ENCODE measurements around the gene TMEM50A.
"Not testable (repeated sequence)": the region's sequence is repeated elsewhere in the genome, so short reads cannot be mapped to it uniquely, and the experiment has no call there.

TMEM50A gene

DNA sequence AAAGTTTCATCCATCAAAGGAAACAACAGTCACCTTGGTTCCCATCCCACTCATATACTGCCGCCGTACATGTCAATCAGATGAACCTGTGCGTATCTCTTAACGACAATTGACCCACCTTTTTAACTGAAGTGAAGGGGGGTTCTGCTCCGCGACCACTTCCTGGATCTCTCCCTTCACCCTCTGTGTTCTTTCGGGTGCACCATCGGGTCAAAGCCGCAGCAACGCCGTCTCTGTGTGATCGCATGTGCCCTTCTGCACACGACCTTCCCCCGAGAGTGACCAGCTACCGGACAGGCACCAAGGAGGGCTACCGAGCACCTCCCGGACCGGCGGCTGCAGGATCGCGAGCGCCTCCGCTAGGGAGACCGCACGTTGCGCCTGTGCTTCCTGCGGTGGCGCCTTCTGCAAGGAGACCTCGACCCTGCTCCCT lies 1.2 kb upstream of the TMEM50A start:
- DNase-seq (ENCODE audit: low read depth): not testable (repeated sequence)

DNA sequence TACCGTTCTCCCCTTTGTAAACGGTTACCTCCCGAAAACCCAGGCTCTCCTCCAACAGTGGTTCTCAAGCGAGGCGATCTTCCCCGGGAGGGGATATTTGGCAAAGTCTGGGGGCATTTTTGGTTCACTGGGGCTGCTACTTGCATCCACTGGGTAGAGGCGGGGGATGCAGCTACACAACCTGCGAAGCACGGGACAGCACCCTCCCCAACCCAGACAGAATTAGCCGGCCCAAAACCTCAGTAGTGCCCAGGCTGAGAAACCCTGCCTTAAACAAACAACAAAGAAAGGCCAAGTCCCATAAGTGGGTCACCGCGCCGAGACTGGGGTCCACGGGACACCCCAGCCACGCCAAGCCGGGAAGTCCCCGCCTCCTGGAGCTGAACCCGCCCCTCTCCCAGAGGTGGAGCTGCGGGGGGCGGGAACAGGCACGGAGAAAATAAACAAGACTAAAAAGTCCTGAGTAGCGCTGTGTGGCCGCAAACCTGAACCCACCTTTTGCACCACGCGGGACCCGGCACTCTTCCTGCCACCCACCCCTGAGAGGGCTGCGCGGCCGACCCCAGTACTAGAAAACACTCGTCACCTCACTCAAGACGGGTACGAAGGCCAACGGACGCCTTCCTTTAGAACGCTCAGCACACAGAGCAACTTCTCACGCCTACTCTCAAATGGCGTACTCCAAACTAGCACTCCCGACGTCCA lies 499 bp upstream of the TMEM50A start:
- not testable (repeated sequence) for DNase-seq (ENCODE audit: low read depth)

DNA sequence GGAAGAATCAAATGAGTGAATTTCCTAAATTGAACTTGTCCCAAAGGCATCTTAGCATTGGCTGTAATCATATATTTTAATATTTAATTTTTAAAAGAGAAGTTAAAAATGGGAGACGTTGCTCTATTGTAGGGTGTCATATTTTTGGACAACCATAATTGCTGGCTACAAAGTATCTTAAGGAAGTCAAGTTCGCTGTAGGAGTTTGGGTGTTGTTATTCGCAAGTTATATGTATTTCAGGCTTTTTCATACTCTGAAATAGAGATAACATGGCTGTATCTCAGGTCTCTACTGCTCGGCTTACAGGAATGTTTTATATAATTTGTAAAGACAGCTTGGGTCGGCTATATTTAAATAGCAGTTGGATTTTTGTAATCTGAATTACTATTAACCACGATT lies 852 bp downstream of the TMEM50A start:
- no peak for DNase-seq (ENCODE audit: low read depth)

DNA sequence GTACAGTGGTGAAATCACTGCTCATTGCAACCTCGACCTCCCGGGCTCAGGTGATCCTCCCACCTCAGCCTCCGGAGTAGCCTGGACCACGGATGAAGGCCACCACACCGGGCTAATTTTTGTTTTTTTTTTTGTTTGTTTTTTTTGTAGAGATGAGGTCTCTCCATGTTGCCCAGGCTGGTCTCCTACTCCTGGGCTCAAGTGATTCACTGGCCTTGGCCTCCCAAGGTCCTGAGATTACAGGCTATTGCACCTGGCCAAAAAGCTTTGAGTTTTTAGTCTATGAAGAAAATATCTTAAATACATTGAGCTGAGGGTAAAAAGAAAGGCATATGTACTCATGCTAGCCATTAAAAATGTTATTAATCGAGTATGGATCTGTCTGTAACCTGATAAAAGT lies 3.6 kb downstream of the TMEM50A start:
- no peak for DNase-seq (ENCODE audit: low read depth)

DNA sequence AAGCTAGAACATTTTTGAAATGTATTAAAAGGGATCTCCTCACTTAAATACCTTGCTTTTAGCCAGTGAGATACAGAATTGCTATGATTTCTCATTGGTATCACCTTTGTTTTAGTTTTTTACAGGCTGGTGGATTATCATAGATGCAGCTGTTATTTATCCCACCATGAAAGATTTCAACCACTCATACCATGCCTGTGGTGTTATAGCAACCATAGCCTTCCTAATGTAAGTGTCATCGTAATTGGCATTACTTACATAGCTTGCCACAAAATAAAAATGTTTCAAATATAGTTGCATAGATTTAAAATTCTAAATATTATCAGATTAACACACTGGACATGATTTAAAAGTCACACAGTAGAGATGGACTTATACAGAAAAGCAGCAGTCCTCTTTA lies 4.7 kb downstream of the TMEM50A start:
- DNase-seq (ENCODE audit: low read depth): no peak

DNA sequence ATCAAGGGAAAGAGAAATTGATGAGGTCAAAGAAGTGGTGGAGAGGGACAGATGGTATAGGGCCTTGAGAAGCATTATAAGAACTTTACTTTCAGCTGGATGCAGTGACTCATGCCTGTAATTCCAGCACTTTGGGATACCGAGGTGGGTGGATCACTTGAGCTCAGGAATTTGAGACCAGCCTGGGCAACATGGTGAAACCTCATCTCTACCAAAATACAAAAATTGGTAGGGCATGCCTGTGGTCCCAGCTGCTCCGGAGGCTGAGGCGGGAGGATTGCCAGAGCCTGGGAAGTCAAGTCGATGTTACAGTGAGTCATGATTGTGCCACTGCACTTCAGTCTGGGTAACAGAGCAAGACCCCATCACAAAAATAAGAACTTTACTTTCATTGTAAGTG lies 5.7 kb downstream of the TMEM50A start:
- no peak for DNase-seq (ENCODE audit: low read depth)

DNA sequence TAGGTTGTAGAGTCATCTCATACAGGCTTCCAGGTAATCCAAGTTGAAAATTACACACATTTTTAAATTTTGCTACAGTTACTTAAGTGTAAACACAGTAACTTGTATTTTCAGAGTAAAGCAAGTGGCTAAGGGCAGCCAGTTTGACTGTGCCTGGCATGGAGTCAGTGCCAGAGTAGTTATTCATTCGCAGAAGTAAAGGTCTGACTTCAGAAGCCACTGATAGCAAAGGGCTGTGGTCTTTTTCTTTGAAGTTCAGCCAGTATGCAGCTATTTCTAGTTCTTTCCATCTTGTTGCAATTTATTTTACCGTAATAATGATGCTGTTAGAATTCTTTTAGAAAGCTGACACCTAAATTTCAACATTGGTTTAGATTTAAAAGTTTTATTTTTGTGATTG lies 9.4 kb downstream of the TMEM50A start:
- no peak for DNase-seq (ENCODE audit: low read depth)

DNA sequence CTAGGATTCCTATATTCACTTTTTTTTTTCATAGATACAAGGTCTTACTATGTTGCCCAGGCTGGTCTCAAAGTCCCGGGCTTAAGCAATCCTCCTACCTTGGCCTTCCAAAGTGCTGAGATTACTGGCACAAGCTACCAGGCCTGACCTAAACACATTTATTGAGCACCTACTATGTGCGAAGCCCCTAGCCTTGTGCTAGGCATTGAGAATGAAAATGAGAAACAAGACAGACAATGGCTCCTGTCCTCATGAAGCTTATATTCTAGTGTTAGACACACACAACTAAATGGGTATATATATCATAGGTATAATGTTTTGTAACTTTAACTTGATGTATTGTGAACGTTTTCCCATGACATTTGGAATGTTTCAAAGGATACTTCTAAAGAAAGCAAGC lies 11.5 kb downstream of the TMEM50A start:
- no peak for DNase-seq (ENCODE audit: low read depth)

DNA sequence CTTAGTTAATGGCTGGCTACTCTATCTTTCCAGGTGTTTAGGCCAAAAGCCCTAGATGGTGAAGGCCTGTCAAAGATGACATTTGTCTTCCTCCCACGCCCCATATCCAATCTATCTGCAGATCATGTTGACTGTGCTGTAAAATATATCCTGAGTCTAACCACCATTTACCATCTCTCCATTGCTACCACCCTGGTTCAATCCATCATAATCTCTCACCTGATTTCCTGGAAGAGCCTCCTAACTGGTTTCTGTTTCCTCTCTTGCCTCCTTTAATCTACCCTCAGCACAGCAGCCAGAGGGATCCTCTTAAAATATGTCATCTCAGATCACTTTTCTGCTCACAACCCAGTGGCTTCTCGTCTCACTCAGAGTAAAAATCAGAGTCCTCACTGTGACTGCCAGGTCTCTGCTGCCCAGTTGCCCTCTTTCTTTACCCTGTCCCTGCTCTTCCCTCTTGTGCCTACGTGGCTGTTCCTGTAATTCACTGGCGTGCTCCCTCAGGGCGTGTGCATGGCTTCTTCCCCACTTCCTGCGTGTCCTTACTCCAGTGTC lies 17.8 kb downstream of the TMEM50A start:
- no peak for DNase-seq (ENCODE audit: low read depth)

DNA sequence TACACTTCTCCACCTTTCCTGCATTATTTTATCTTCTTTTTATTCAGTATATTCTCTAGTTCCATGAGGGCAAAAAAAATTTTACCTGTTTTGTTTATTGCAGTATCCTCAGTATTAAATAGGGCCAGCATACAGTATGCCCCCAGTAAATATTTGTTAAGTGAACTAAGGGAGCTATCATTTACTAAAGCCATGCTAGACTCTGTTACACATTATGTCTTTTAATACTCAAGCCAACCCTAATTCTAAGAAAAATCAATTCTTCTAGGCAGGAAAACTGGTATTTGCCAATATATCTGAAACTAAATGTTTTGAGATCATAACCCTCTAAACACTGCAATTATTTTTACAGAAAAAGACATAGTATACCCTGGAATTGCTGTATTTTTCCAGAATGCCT lies 18.3 kb downstream of the TMEM50A start:
- no peak for DNase-seq (ENCODE audit: low read depth)

DNA sequence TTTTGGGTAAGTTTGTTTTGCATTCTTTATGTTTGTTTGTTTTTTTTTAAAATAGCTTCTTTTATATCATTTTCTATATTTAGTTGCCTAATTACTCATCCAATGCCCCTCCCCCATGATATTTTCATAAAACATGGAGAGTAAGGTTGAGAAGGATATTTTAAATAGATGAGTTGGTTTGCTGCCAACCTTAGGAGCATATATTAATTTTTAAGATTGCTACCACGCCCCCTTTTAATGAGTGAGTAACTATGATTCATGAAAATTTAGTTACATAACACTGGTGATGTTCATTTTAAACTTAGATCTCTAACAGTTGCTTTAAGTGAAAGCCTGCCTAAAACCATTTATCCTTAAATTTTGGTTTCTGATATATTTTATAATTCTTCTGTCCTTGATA lies 18.7 kb downstream of the TMEM50A start:
- no peak for DNase-seq (ENCODE audit: low read depth)

DNA sequence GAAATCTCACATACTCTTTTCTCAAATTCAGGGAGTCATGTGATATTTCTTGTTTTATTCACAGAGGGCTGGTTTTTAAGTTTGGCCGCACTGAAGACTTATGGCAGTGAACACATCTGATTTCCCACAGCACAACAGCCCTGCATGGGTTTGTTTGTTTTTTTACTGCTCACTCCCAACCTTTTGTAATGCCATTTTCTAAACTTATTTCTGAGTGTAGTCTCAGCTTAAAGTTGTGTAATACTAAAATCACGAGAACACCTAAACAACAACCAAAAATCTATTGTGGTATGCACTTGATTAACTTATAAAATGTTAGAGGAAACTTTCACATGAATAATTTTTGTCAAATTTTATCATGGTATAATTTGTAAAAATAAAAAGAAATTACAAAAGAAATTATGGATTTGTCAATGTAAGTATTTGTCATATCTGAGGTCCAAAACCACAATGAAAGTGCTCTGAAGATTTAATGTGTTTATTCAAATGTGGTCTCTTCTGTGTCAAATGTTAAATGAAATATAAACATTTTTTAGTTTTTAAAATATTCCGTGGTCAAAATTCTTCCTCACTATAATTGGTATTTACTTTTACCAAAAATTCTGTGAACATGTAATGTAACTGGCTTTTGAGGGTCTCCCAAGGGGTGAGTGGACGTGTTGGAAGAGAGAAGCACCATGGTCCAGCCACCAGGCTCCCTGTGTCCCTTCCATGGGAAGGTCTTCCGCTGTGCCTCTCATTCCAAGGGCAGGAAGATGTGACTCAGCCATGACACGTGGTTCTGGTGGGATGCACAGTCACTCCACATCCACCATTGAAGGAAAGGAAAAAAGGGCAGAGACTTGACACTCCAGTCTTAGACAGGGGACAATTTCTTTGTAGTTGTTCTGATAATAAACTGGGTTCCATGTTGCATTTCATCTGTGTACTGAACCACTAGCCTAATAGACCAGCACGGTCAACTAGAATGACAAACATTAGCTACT lies 22.8 kb downstream of the TMEM50A start:
- no peak for DNase-seq (ENCODE audit: low read depth)

DNA sequence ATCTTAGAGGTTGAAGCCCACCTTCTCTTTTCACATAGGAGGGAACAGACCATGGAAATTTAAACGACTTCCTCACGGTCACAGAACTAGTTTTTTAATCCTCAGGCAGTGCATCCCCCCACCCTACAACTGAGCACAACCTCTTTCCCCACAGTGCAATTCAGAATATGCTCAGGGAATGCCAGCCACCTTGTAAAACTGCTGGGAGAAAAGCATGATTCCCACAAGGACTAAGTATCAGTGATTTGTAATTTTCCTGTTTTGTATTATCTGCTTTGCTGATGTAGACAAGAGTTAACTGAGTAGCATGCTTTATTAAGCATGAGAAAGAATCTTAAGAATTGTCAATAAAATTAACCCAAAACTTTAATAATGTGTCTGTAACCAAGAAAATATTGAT lies 23.8 kb downstream of the TMEM50A start:
- DNase-seq (ENCODE audit: low read depth): no peak

DNA sequence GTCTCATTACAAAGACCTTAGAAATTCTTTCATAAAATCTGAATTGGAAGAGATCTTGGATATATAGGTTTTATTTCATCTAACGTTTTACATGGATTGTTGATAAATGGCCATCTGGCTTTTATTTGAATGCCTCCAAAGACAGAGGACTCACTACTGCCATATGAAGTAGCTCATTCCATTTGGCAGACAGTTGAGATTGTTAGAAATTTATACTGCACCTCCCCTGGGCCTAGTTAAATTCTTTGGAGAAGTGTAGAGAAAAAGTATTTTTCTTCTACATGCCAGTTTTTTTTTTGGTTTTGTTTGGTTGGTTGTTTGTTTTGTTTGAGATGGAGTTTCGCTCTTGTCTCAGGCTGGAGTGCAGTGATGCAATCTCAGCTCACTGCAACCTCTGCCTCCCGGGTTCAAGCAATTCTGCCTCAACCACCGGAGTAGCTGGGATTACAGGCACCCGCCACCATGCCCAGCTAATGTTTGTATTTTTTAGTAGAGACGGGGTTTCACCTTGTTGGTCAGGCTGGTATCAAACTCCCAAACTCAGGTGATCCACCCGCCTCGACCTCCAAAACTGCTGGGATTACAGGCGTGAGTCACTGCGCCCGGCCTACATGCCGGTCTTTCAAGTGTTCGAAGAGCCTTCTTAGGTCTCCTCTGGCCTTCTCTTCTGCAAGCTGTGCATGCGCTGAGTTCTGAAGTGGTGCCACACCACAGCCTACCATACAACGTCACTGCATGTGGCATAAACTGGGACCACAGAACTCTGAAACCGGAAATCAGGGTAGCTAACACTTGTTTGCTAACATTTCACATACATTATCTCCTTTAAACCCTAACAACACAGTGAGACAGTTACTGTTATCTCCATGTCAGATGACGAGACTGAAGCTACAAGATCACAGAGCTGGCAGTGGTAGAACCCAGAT lies 24.8 kb downstream of the TMEM50A start:
- DNase-seq (ENCODE audit: low read depth): not testable (repeated sequence)

DNA sequence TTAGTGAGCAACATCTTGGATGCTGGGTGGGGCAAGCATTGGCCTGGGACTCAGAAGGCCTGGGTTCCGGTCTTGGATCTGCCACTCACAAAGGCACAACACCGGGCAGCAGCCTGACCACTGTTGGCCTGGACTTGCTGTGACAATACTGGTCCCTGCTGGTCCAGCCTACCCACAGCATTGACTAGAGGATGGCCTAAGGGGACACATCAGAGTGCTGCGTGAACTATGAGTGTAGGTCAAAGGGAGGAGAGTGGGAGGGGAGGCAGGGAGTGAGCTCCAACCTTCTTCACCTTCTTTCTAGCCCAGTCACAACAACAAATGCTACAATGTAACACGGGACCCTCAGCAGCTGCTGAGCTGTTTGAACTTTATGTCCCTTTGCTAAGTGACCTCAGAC lies 31.1 kb downstream of the TMEM50A start:
- DNase-seq (ENCODE audit: low read depth): no peak

DNA sequence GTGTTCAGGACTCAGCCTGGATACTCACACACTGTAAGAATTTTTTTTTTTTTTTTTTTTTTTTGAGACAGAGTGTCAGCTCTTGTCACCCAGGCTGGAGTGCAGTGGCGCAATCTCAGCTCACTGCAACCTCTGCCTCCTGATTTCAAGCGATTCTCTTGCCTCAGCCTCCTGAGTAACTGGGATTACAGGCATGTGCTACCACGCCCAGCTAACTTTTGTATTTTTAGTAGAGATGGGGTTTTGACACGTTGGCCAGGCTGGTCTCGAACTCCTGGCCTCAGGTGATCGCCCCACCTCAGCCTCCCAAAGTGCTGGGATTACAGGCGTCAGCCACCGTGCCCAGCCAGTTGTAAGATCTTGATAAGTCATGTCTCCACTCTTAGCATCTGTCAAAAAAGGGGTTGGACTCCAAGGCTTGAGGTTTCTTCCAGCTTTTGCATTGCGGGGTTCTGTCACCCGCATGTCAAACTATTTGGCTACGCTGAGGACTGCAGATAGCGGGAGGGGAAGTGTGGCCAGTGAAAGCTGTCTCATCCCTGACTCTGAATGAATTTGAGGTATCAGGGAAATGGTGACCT lies 31.6 kb downstream of the TMEM50A start:
- DNase-seq (ENCODE audit: low read depth): not testable (repeated sequence)

DNA sequence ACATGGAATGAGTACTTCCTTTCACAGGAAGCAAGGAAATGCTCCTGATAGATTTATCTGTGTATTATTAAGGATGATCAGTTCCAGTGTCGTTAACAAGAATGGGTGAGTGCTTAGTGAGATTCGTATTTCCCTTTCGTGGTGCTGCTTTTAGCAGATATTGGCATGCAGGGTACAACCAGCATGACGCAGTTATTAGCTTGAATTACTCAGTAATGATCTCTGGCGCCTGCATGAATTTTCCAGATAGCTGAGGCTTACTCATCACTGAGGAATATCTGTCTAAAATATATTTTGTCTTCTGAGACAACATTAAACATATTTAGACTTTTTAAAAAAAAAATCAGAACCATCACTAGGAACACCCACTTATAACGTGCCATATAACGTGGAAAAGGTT lies 33.6 kb downstream of the TMEM50A start:
- not testable (repeated sequence) for DNase-seq (ENCODE audit: low read depth)

DNA sequence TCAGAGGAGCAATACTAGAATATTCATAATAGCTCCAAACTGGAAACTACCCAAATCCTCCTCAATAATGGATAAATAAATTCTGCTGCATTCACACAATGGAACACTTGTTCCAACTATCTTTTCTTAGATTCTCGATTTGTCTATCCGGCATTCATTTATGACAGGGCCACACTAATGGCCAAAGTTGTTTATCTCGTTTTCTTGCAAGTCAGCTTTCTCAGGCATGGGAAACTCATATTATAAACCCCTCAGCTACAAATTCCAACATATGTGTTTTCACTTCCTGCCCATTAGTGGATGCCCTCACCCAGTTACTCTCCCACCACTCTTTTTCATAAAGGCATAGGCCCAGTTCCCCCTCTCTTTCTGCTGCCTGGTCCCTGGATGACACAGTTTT lies 40.2 kb downstream of the TMEM50A start:
- DNase-seq (ENCODE audit: low read depth): not testable (repeated sequence)

DNA sequence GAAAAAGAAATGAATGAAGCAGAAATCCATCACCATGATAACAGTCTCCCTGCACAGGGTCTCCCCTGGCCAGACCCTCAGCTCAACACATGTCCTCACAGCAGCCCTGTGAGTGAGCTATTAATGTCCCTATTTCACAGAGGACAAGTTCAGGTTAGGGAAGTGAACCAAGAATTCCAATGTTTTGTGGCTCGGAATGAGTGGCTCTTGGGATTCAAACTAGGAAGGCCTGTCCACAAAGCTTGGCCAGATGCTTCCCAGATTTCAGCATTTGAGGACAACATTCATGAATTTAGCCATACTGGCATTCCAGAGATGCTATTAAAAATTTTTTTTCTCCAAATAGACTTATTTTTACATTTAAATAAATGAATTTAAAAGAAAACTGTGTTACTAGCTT lies 44.4 kb downstream of the TMEM50A start:
- not testable (repeated sequence) for DNase-seq (ENCODE audit: low read depth)

DNA sequence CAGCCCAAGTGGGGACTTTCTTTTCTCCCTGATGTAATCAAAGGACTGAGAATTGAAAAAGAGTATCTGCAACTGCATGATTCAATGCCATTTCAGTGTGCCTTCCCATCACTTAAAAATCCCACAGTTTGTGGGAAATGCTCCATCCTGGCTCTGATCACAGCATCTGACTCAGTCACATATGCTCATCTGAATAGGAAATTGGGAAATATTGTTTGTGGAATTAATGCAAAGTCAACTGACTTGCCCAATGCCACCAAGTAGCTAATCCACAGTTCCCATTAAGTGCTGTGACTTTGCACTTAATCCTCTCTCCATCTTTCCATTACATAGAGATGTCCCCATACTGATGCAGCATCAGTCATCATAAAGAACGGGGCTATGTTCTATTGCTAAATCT lies 45.0 kb downstream of the TMEM50A start:
- not testable (repeated sequence) for DNase-seq (ENCODE audit: low read depth)

DNA sequence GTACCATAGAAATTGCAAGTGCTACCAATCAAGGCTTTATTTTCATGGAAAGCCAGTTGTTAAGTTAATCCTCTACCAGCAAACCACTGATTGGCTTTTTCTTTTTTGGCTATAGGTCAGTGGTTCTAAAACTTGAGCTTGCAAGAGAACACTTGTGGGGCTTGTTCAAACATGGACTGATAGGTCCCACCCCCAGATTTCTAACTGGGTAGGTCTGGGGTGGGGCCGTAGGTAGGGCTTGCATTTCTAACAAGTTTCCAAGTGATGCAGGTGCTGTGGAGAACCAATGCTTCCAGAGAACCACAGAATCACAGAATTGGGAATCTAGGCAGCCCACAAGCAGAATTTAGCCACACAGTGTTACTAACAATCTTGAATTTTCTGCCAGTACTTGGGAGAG lies 45.7 kb downstream of the TMEM50A start:
- not testable (repeated sequence) for DNase-seq (ENCODE audit: low read depth)
